ENCODE data around the gene TOR1B.
"Not testable (repeated sequence)": the region's sequence is repeated elsewhere in the genome, so short reads cannot be mapped to it uniquely, and the experiment has no call there.

TOR1B gene

DNA sequence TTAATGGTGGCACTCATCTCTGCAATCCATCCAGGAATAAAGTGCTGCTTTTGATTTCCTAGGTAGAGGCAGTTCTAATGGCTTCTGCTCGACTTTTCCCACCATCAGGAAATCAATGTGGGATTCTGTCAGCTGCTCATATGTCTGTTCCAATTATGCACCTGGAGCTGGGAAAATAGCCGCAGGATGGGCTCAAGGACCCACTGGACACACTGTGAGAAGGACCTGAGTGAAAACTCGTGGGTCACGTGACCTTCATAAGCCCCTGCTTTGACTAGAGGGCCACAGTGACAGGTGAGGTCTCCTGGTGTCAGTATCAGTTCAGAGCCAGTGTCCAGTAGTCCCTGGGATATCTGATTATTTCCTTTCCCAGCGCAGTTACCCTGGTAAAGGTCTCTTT lies 32.2 kb upstream of the TOR1B start:
- Histone ChIP-seq H3K27me3 (ENCODE audit: insufficient read depth, low read depth) (no peaks in the 10 kb centered on the region; the same call in 1 of the 2 replicates), H3K4me1 (ENCODE audit: low read depth, poor library complexity, severe bottlenecking) (peaks cover 17% of the 10 kb centered on the region), H3K4me2 (no peak overlapping the region), H3K27ac (no peak overlapping the region), H3K4me3 (IDR thresholded peaks at IDR 0.05; ENCODE audit: insufficient read depth, low read depth, low read length) (no peak overlapping the region), H4K20me1 (ENCODE audit: insufficient read depth) (no peaks in the 10 kb centered on the region), H3K9ac (no peak overlapping the region), H3K36me3 (ENCODE audit: insufficient read depth) (no peaks in the 10 kb centered on the region), H2AFZ (ENCODE audit: low read depth) (no peak overlapping the region), H3K79me2 (ENCODE audit: insufficient read depth, low read depth) (no peaks in the 10 kb centered on the region)
- TF ChIP-seq, protein P1, sequence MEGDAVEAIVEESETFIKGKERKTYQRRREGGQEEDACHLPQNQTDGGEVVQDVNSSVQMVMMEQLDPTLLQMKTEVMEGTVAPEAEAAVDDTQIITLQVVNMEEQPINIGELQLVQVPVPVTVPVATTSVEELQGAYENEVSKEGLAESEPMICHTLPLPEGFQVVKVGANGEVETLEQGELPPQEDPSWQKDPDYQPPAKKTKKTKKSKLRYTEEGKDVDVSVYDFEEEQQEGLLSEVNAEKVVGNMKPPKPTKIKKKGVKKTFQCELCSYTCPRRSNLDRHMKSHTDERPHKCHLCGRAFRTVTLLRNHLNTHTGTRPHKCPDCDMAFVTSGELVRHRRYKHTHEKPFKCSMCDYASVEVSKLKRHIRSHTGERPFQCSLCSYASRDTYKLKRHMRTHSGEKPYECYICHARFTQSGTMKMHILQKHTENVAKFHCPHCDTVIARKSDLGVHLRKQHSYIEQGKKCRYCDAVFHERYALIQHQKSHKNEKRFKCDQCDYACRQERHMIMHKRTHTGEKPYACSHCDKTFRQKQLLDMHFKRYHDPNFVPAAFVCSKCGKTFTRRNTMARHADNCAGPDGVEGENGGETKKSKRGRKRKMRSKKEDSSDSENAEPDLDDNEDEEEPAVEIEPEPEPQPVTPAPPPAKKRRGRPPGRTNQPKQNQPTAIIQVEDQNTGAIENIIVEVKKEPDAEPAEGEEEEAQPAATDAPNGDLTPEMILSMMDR (conservative IDR thresholded peaks at IDR 0.05; ENCODE audit: low read depth, low read length): no peak

DNA sequence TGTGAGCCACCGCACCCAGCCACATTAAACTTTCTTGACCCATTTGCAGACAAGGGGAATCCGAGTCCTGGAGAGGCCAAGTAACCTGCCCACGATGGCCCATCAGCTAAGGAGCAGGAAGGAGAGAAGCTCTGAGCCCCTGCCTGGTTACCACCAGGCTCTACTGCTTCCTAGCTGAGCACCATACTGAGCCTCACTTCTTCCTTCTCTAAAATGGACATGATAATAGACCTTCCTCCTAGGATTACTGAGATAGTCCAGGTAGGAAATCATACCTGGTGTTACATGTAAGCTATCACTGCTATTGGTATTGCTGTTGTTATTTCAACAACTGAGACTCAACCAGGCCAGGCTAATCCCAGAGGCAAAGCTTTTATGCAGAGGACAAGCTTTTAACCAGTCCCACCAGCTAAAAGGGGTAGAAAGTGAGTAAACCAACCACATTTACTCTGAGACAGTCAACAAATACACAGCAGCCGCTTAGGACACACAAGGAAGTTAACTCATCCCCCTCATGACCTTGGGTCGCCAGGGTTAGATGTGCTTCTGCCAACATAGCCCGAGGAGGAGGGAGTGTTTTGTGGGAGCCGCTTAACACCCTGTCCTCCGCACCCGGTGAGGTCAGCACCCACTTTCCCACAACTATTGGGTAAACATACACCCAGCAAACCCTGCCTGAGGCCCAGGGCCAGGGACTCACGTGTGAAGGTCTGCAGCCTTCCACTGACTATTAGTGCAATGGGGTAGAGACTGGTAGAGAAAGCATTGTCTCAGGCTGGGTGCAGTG lies 29.5 kb upstream of the TOR1B start:
- H2AFZ ChIP-seq (ENCODE audit: low read depth): no peak overlapping the region
- no peak overlapping the region for H3K4me3 ChIP-seq (IDR thresholded peaks at IDR 0.05; ENCODE audit: insufficient read depth, low read depth, low read length)
- H3K27me3 ChIP-seq (ENCODE audit: insufficient read depth, low read depth): peaks cover 6% of the 10 kb centered on the region; the same call in 1 of the 2 replicates
- H3K4me2 ChIP-seq: no peak overlapping the region
- no peak overlapping the region for H3K27ac ChIP-seq
- TF ChIP-seq, protein P1 (conservative IDR thresholded peaks at IDR 0.05; ENCODE audit: low read depth, low read length): no peak
- no peaks in the 10 kb centered on the region for H4K20me1 ChIP-seq (ENCODE audit: insufficient read depth)
- H3K79me2 ChIP-seq (ENCODE audit: insufficient read depth, low read depth): no peaks in the 10 kb centered on the region
- peaks cover 9% of the 10 kb centered on the region for H3K4me1 ChIP-seq (ENCODE audit: low read depth, poor library complexity, severe bottlenecking)
- no peak overlapping the region for H3K9ac ChIP-seq
- H3K36me3 ChIP-seq (ENCODE audit: insufficient read depth): no peaks in the 10 kb centered on the region

DNA sequence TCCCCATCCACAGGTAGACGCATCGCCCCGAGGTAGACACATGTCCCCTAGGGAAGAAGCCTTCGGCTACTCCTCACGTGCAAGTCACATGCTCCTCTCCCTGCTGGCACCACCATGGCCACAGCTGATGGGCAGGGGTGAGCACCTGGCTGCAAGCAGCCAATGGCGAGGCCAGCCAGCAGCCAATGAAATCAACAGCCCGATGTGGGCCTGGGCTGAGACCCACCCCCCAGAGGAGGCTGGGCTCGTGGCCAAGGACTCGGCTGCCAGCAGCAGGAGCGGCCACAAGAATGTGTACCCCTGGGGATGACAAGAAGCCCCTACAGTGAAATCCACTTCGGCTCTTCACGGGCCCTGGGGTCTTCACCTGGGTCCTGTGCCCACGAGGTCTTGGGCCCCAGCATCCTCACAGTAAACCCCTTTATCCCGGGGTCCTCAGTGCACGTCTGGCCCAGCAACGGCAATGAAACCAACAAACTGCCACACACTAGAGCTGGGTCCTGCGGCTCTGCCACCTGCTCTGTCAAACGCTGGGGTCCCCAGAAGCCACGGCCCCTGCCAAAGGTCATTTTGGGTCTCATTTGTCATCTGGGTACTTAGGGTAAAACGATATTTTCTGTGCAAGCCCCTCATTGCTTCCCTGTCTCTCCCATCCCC lies 28.1 kb upstream of the TOR1B start:
- TF ChIP-seq, protein P1 (conservative IDR thresholded peaks at IDR 0.05; ENCODE audit: low read depth, low read length): no peak
- Histone ChIP-seq H3K36me3 (ENCODE audit: insufficient read depth) (no peaks in the 10 kb centered on the region), H4K20me1 (ENCODE audit: insufficient read depth) (no peaks in the 10 kb centered on the region), H2AFZ (ENCODE audit: low read depth) (no peak overlapping the region), H3K27ac (no peak overlapping the region), H3K79me2 (ENCODE audit: insufficient read depth, low read depth) (no peaks in the 10 kb centered on the region), H3K27me3 (ENCODE audit: insufficient read depth, low read depth) (peaks cover 9% of the 10 kb centered on the region; the same call in 1 of the 2 replicates), H3K4me3 (IDR thresholded peaks at IDR 0.05; ENCODE audit: insufficient read depth, low read depth, low read length) (no peak overlapping the region), H3K4me2 (no peak overlapping the region), H3K4me1 (ENCODE audit: low read depth, poor library complexity, severe bottlenecking) (peaks cover 9% of the 10 kb centered on the region), H3K9ac (no peak overlapping the region)

DNA sequence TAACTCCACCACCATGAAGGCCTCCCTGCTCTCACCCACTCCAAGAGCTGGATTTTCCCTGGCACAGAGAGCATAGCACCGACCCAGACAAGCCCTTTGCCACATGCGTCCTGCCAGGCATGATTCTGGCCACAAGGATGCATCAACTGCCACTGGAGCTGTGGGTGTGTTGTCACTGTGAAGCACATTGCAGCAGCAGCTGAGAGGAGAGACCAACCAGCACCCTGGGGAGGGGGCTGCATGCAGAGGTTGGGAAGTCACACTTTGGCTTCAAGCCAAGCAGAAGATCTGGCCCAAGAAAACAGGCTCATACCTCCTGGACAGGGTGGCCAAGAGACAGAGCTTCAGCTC lies 27.6 kb upstream of the TOR1B start:
- H3K9ac ChIP-seq: no peak overlapping the region
- H3K36me3 ChIP-seq (ENCODE audit: insufficient read depth): no peaks in the 10 kb centered on the region
- H3K27ac ChIP-seq: no peak overlapping the region
- TF ChIP-seq, protein P1 (conservative IDR thresholded peaks at IDR 0.05; ENCODE audit: low read depth, low read length): no peak
- H3K4me3 ChIP-seq (IDR thresholded peaks at IDR 0.05; ENCODE audit: insufficient read depth, low read depth, low read length): no peak overlapping the region
- no peaks in the 10 kb centered on the region for H3K79me2 ChIP-seq (ENCODE audit: insufficient read depth, low read depth)
- peaks cover 12% of the 10 kb centered on the region; the same call in 1 of the 2 replicates for H3K27me3 ChIP-seq (ENCODE audit: insufficient read depth, low read depth)
- H2AFZ ChIP-seq (ENCODE audit: low read depth): no peak overlapping the region
- no peaks in the 10 kb centered on the region for H4K20me1 ChIP-seq (ENCODE audit: insufficient read depth)
- H3K4me1 ChIP-seq (ENCODE audit: low read depth, poor library complexity, severe bottlenecking): peaks cover 9% of the 10 kb centered on the region
- no peak overlapping the region for H3K4me2 ChIP-seq

DNA sequence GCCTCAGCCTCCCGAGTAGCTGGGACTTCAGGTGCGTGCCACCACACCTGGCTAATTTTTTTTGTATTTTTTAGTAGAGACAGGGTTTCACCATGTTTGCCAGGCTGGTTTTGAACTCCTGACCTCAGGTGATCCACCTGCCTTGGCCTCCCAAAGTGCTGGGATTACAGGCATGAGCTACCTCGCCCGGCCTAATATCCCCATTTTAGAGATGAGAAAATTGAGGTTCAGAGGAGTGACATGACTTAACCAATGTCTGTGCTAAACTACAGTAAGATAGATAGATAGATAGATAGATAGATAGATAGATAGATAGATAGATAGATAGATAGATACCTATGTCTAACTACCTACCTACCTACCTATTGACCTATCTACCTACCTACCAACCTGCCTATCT lies 26.9 kb upstream of the TOR1B start:
- not testable (repeated sequence) for H3K27ac ChIP-seq; H3K4me3 ChIP-seq (IDR thresholded peaks at IDR 0.05; ENCODE audit: insufficient read depth, low read depth, low read length); H3K36me3 ChIP-seq (ENCODE audit: insufficient read depth); H3K9ac ChIP-seq; H2AFZ ChIP-seq (ENCODE audit: low read depth); H4K20me1 ChIP-seq (ENCODE audit: insufficient read depth); H3K4me1 ChIP-seq (ENCODE audit: low read depth, poor library complexity, severe bottlenecking); H3K4me2 ChIP-seq; H3K79me2 ChIP-seq (ENCODE audit: insufficient read depth, low read depth)
- peaks cover 12% of the 10 kb centered on the region; the same call in 1 of the 2 replicates for H3K27me3 ChIP-seq (ENCODE audit: insufficient read depth, low read depth)

All from KMS-11 (cell line).